Fibroblast of pulmonary artery (primary cell): Measurements from ENCODE around the gene VANGL1.
A peak's percentile ranks its signal among the peaks of the same experiment; 100 is the strongest.

Source experiments
- DNase-seq: peaks from one replicate; pipeline ENCODE4 v3.0.0-alpha.2; 2010; ENCODE audit warnings: low read depth
- H3K4me3 ChIP-seq: replicated peaks from 2 replicates; pipeline ENCODE4 v1.5.1; 2011; ENCODE audit warnings: low read depth, mild to moderate bottlenecking, control low read depth, low read length, moderate library complexity
- TF ChIP-seq, protein P1 (sequence below): IDR thresholded peaks from 2 replicates; pipeline ENCODE4 v1.5.1; 2011; ENCODE audit warnings: mild to moderate bottlenecking, control low read depth, low read length, inconsistent platforms; ENCODE audit errors: missing control alignments

VANGL1 gene

DNA sequence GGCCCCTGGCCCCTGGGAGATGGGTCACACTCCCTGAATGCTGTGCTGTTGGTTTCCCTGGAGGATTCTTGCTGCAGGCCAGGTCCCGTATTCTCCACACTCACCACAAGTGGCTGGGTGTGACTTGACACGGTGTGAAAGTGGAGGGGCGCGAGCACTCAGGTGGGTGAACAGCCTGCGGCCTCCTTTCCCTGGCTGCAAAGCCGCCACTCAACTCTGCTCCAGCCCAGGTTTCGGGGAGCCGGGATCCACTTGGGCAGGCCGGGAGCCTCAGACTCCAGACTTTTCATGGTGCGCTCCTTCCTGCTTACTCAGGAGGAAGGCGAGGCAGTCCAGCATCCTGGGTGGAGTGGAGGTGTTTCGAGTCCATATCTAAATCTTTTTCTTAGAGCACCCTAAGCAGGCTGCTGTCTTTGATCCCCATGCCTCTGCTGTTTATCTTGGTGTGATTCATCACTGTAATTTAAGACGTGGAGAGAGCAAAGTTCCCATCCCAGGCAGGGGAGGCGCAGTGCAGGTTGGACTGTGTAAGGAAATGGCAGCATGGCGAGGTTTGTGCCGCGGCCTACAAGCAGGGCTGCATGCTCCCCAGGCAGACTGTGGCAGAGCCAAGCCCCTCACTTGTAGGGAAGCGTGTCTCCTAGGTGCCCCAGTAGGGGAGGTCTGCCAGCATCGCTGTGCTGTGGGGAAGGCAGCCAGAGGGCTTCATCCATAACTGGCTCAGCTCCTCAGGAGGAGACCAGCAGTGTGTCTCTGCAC is 29.6 kb downstream of the VANGL1 start:
- TF ChIP-seq, protein P1, sequence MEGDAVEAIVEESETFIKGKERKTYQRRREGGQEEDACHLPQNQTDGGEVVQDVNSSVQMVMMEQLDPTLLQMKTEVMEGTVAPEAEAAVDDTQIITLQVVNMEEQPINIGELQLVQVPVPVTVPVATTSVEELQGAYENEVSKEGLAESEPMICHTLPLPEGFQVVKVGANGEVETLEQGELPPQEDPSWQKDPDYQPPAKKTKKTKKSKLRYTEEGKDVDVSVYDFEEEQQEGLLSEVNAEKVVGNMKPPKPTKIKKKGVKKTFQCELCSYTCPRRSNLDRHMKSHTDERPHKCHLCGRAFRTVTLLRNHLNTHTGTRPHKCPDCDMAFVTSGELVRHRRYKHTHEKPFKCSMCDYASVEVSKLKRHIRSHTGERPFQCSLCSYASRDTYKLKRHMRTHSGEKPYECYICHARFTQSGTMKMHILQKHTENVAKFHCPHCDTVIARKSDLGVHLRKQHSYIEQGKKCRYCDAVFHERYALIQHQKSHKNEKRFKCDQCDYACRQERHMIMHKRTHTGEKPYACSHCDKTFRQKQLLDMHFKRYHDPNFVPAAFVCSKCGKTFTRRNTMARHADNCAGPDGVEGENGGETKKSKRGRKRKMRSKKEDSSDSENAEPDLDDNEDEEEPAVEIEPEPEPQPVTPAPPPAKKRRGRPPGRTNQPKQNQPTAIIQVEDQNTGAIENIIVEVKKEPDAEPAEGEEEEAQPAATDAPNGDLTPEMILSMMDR = no peak
- DNase-seq = no peak
- no peak overlapping the region for H3K4me3 ChIP-seq

DNA sequence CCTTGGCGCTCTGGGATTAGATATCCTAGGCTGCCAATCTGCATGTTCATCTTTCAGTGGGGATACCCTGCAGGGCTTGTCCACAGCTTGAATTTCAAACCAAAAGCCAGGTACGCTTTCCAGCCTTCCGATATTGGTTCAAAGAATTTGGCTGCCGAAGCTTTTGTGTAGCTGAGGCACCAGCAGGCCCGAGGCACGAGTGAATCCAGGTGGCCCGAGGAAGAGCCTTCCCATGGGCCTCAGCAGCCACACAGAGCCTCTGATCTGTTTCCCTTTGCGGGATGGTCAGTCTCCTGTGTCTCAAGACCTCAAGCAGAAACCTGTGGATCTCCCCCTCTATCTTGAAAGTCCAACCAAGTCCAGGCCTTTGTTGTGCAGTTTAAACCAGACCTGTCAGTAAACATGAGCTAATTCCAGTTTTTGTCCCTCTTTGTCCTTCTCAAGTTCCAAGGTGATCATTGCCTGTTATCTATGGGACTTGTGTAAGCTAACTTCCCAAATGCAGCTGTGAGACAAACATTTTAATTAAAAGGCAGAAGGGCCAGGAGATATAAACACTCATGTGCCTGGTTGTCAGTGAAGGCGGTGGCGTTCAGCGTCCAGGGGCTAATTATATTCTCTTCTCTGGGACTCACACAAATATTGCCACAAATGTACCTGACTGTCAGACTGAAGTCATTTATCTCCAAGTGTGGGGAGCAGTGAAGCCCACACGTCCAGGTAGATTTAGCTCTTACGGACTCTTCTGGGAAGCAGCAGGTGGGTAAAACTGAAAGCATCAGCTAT is 30.6 kb downstream of the VANGL1 start:
- no peak for DNase-seq
- TF ChIP-seq, protein P1 = no peak
- no peak overlapping the region for H3K4me3 ChIP-seq

DNA sequence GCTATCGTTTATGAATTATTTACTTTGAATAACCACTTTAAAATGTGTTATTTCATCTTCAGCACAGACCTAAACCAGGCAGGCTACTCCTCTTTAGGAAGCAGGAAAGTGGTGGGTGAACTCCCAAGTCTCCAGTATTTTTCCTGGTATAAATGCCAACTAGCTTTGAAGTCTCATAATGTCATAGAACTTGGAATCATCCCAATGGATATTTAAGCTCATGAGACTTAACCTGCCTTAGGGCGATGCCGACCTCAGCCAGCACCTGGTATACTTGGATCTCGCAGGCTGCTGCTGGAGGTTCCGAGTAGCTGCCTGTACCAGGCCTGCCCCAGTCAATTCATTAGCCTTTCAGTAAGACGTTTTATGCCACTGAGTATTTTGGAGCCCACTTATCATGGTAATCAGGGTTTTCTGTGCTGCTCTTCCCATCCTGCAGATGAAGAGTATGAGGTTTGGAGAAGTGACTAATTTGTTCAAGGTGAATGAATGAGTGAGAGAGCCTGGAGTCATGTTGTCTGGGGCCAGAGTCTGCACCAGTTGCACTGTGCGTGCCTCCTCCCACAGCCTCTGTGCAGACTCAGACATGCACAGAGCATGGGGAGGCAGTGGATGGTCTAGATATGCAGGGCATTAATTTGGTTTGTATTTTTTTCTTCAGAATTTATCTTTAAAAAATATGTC is 34.9 kb downstream of the VANGL1 start:
- TF ChIP-seq, protein P1 = no peak
- no peak overlapping the region for H3K4me3 ChIP-seq
- no peak for DNase-seq

DNA sequence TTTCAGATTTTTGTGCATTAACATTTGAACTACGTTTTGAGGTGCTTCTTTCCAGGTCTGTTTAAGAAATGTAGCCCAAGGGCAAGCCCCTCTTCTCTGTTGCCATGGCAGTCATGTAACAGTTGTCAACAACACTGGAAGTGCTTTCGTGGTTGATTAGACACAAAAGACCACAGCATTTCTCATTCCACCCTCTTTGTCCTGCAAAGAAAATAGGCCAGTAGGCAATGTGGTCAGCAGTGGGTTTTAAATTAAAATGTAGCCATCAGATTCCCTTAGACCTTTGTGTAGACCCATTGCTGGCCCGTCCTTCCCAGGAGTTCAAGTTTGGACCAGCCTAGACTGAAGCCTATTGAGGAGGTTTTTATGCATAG is 35.4 kb downstream of the VANGL1 start:
- no peak overlapping the region for H3K4me3 ChIP-seq
- peak; percentile 25 for DNase-seq
- TF ChIP-seq, protein P1 = no peak

DNA sequence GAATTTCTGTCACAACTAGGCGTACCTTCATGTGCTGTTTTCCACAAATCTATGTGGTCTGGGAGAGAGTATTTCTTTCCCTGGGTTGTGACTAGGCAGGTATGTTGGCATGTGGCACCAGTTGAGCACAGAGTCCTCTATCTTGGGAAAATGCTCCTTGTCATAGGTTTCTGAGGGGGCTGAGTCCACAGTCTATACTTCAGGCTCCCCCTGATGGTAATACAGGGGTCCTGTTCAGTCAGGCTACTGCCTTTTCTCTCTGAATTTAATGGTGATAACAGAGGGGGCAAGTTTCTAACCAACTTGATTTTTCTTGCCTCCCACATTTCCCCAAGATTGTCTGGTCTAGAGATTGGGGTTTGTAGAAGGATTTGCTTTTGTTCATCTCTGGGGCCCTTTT is 35.8 kb downstream of the VANGL1 start:
- TF ChIP-seq, protein P1 = no peak
- DNase-seq = no peak
- no peak overlapping the region for H3K4me3 ChIP-seq

DNA sequence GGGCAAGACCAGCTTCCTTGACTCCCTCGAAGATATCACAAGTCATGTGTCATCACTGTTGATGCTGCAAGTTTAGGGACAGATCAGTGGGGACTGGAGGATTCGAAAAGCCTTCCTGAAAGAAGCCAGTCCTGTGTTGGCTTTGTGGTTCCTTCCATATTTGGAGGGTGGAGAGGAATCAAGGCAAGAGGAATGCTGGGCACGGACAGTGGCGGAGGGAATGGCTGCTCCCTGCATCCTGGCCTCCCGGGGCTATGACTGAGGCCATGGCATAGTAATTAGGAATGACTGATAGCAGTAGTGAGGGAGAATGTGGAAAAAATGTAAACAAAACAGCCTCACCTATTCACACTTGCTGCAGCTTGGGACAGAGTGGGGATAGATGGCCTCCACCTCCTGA is 36.4 kb downstream of the VANGL1 start:
- TF ChIP-seq, protein P1 = no peak
- no peak overlapping the region for H3K4me3 ChIP-seq
- DNase-seq = no peak
